PFSK-1 (cell line): ENCODE measurements around the gene KIRREL3.

ENCODE experiments used
- FOXP2 ChIP-seq: optimal IDR thresholded peaks from 2 replicates; pipeline ENCODE3; 2011; ENCODE audit warnings: borderline replicate concordance, control low read depth, inconsistent platforms; ENCODE audit not compliant: insufficient read depth; ENCODE audit errors: extremely low read length, extremely low read depth
- POLR2AphosphoS5 ChIP-seq: IDR thresholded peaks from 2 replicates; pipeline ENCODE4 v1.6.1; 2012; ENCODE audit warnings: low read depth, mild to moderate bottlenecking, control low read depth, low read length, moderate library complexity
- SIN3A ChIP-seq: IDR thresholded peaks from 2 replicates; pipeline ENCODE4 v1.6.1; 2012; ENCODE audit warnings: mild to moderate bottlenecking, low read length, moderate library complexity, borderline replicate concordance; ENCODE audit not compliant: insufficient read depth
- TAF1 ChIP-seq: IDR thresholded peaks from 2 replicates; pipeline ENCODE4 v1.6.1; 2012; ENCODE audit warnings: low read length, control low read depth, borderline replicate concordance; ENCODE audit not compliant: insufficient read depth
- TF ChIP-seq, protein P1 (sequence below), 2 experiments: IDR thresholded peaks; 2 replicates each; pipeline versions ENCODE4 v1.6.1 to v1.8.0; 2011 to 2012; ENCODE audit warnings: low read depth in 2 of 2, low read length in 2 of 2, control low read depth in 1 of 2, inconsistent platforms in 1 of 2, mild to moderate bottlenecking in 1 of 2, moderate library complexity in 1 of 2; ENCODE audit not compliant: insufficient read depth in 1 of 2

KIRREL3 gene

DNA sequence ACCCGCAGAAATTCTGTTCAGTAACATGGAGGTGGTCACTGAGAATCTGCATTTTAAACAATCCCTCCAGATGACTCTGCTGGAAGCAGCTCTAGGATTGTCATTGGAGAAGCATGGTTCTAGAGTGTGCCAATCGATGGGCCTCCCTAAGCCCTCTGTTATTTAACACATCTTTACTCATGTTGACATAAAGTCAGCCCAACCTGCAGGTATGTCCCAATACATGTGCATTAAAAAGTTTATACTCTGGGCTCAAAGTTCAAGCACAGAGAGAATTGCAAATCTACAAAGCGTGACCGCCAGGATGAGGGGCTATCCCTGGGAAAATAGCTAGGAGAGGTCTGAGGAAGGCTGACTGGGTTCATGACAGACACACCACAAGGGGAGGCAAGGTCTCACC lies 116.4 kb downstream of the KIRREL3 start:
- TF ChIP-seq, protein P1, sequence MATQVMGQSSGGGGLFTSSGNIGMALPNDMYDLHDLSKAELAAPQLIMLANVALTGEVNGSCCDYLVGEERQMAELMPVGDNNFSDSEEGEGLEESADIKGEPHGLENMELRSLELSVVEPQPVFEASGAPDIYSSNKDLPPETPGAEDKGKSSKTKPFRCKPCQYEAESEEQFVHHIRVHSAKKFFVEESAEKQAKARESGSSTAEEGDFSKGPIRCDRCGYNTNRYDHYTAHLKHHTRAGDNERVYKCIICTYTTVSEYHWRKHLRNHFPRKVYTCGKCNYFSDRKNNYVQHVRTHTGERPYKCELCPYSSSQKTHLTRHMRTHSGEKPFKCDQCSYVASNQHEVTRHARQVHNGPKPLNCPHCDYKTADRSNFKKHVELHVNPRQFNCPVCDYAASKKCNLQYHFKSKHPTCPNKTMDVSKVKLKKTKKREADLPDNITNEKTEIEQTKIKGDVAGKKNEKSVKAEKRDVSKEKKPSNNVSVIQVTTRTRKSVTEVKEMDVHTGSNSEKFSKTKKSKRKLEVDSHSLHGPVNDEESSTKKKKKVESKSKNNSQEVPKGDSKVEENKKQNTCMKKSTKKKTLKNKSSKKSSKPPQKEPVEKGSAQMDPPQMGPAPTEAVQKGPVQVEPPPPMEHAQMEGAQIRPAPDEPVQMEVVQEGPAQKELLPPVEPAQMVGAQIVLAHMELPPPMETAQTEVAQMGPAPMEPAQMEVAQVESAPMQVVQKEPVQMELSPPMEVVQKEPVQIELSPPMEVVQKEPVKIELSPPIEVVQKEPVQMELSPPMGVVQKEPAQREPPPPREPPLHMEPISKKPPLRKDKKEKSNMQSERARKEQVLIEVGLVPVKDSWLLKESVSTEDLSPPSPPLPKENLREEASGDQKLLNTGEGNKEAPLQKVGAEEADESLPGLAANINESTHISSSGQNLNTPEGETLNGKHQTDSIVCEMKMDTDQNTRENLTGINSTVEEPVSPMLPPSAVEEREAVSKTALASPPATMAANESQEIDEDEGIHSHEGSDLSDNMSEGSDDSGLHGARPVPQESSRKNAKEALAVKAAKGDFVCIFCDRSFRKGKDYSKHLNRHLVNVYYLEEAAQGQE (IDR thresholded peaks at IDR 0.05; ENCODE audit: insufficient read depth in 1 of 2, low read depth in 2 of 2, low read length in 2 of 2): no peak
- no peak for TF ChIP-seq SIN3A
- TF ChIP-seq POLR2AphosphoS5: no peak
- TF ChIP-seq TAF1: no peak
- TF ChIP-seq FOXP2: no peak

DNA sequence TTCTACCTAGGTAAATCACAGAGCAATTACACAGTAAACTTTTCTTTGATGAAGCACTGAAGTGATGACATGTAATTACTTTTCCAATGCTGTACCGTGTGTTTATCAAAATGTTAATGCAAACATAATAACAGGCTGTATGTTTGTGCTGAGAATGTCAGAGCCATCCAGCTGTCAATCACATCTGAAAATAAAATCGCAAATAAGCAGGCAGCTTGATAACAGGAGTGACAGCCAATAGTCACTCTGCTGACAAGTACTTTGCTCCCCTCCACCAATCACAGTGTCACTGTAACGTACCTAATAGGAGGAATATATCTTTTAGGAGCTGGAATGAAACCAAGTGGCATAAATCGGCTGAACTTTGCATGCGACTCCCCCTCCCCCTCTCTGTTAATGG lies 119.7 kb downstream of the KIRREL3 start:
- TF ChIP-seq TAF1 (no peak), SIN3A (no peak), POLR2AphosphoS5 (no peak), FOXP2 (no peak)
- TF ChIP-seq, protein P1 (IDR thresholded peaks at IDR 0.05; ENCODE audit: insufficient read depth in 1 of 2, low read depth in 2 of 2, low read length in 2 of 2): no peak

DNA sequence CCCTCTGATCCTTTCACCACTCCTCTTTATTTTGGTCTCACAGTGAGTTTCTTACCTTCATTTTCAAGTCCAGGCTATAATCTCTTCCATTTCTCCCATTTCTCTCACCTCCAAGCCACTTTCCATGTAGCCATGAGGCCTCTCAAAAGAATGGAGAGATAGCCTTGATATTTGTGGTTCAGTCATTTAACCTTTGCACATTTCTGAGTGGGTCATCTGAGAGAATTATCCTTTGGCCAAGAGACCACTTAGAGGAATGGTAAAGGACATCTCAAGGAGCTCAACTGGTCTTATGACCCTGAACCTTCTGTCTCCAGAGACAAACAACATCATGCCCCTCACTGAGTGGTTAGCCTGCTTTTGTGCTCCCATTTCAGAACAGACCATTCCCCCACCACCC lies 121.1 kb downstream of the KIRREL3 start:
- TF ChIP-seq, protein P1 (IDR thresholded peaks at IDR 0.05; ENCODE audit: insufficient read depth in 1 of 2, low read depth in 2 of 2, low read length in 2 of 2): no peak
- no peak for TF ChIP-seq SIN3A
- TF ChIP-seq FOXP2: no peak
- no peak for TF ChIP-seq POLR2AphosphoS5
- TF ChIP-seq TAF1: no peak

DNA sequence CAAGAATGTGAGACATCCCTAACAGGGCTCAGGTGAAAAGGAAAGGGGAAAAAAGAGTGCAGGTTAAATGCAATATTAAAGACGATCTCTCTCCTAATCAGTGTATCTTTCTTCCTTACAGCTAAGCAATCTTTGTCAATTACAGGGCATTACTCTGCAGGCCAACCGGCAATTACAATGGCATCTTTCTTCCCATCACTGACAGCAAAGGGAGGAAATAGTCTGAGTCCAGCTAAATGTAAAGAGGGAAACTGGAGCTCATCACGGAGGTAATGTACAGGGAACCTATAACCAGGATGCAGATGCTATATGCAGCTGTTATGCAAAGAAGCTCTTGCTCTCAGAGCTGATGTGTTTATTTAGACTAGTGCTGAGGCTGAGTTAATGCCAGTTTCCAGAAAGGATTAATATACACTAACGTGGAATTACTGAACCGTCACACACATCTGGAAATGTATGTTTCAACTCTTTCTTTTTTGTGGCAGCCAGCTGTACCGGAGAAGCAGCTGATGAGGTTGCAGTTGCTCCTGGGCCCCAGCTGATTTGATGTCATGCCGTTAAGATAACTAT lies 121.6 kb downstream of the KIRREL3 start:
- no peak for TF ChIP-seq POLR2AphosphoS5
- TF ChIP-seq FOXP2: no peak
- TF ChIP-seq, protein P1 (IDR thresholded peaks at IDR 0.05; ENCODE audit: insufficient read depth in 1 of 2, low read depth in 2 of 2, low read length in 2 of 2): no peak
- no peak for TF ChIP-seq TAF1
- no peak for TF ChIP-seq SIN3A

DNA sequence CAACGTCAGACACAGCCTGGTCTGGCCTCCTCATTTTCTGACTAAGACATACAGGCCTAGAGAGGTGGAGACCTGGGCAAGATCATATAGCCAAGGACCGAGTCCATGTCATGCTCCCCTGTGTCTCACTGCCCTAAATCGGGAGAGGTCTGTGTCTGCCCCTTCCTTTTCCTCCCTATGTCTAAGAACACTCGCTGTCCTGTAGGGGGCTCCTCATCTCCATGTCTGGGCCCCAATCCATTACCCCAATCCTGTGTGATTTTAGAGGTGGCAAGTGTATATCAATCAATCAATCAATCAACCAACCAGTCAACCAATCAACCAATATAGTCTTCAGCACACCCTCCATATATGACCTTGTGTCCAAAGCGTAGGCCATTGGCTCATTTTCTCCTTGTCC lies 125.7 kb downstream of the KIRREL3 start:
- TF ChIP-seq SIN3A (no peak), TAF1 (no peak), FOXP2 (no peak), POLR2AphosphoS5 (no peak)
- TF ChIP-seq, protein P1 (IDR thresholded peaks at IDR 0.05; ENCODE audit: insufficient read depth in 1 of 2, low read depth in 2 of 2, low read length in 2 of 2): no peak
